ENCODE results near the gene ST3GAL6. TPM values are rescaled to one million over a fixed set of nuclear protein-coding genes. Genes with fewer than 3 reads are reported as not detected.

Gene ST3GAL6
- total and polyA plus RNA-seq, 2 of the 13 experiments (the other 11 are each of a cell fraction or from before 2014, with no cell fraction given), result 17.5 to 23.2 TPM

DNA sequence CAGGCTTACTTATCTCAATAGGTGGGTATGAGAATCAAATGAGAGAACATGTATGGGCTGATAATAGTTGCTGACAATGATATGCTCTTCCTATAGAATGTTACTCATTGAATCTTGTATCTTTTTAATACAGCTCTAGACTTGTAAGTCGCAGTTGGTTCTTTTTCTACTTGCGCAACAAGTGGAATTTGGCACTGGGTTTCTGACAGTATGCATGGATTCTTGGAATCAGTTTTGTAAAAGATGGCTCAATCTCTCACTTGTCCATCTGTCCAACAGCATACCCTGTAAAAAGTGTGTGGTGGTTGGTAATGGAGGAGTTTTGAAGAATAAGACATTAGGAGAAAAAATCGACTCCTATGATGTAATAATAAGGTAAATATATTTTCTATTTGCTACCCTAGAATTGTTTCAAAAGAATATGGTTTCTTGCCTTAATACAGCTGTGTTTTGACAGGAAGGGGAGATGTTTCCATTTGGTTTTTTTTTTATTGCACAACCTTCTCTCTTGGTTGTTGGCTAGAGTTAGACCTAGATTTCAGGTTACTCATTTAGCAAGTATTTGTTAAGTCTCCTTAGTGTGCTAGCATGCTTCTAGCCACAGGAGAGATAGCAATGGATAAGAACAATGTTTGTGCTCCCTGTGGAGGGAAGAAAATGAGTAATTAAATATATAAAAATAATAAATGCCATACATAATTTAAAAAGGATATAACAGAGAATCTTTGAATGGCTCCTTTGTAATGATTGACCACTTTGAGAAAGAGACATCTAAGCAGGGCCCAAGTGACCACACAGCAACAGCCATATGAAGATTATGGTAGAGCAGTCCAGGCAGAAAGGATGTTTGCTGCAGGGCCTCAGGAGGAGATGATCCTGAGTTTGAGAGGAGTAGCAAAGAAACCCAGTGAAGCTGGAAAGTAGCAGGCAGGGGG, 21.8 kb downstream of the ST3GAL6 start:
- POLR2A ChIA-PET, result interaction anchor here (1.0 to 1.5 kb wide), 5 partner anchors 7 to 53 kb away, joined by 3 to 7 read pairs (median 3); no protein-coding TSS in a partner anchor
- intact Hi-C loops (cut with micrococcal nuclease; ENCODE audit: unreplicated experiment), result loop anchor here (5.0 kb wide), 1 partner anchor 93 kb away; no protein-coding TSS in a partner anchor

More for the DNA sequence above, 21.8 kb downstream of the ST3GAL6 start:
- in situ Hi-C loops (cut with HindIII; ENCODE audit: extremely low pct_ligation_motif_present, low pct_unique_long_range_greater_than_20kb), result no loop called here
- 39% methylated on average over 3 of the region's 3 CpGs for WGBS (ENCODE audit: low lambda C conversion rate)
- BruUV-seq (replicated peaks), result no TSS peak
- Histone ChIP-seq H3K9me3 (ENCODE audit: low read length) (no peaks in the 10 kb centered on the region), H3K4me2 (ENCODE audit: low read depth, low read length) (peak overlapping the region; percentile 14), H3K4me1 (ENCODE audit: insufficient read depth, low read length) (peaks cover 83% of the 10 kb centered on the region), H3K27me3 (ENCODE audit: control insufficient read depth in 1 of 2, insufficient read depth in 2 of 2, low read length in 2 of 2) (no peaks in the 10 kb centered on the region), H3K4me3 (replicated peaks in 1 of 3; ENCODE audit: insufficient read depth in 1 of 3, low read depth in 2 of 3, low read length in 3 of 3) (no peak overlapping the region; a peak in 1 of 6 replicates), H3K27ac (ENCODE audit: extremely low read length, insufficient read depth, low read length) (peak overlapping the region; percentile 70), H3K9ac (ENCODE audit: insufficient read depth, low read depth, low read length) (no peak overlapping the region), H4K20me1 (ENCODE audit: insufficient read depth, low read length) (no peaks in the 10 kb centered on the region), H2AFZ (ENCODE audit: low read length) (no peak overlapping the region), H3K36me3 (replicated peaks in 1 of 2; ENCODE audit: control insufficient read depth in 1 of 2, insufficient read depth in 2 of 2, low read length in 2 of 2) (peaks cover 2 to 8% of the 10 kb centered on the region in 2 experiments; a peak in 3 of 5 replicates), H3K79me2 (ENCODE audit: insufficient read depth, low read length) (peaks cover 2% of the 10 kb centered on the region)
- TF ChIP-seq HMG20A (CRISPR knock-in tag; IDR thresholded peaks at IDR 0.05; ENCODE audit: borderline replicate concordance), result 0 out of 2 replicates have a peak, but pooled peaks have one; percentile 50
- TF ChIP-seq, protein P1, sequence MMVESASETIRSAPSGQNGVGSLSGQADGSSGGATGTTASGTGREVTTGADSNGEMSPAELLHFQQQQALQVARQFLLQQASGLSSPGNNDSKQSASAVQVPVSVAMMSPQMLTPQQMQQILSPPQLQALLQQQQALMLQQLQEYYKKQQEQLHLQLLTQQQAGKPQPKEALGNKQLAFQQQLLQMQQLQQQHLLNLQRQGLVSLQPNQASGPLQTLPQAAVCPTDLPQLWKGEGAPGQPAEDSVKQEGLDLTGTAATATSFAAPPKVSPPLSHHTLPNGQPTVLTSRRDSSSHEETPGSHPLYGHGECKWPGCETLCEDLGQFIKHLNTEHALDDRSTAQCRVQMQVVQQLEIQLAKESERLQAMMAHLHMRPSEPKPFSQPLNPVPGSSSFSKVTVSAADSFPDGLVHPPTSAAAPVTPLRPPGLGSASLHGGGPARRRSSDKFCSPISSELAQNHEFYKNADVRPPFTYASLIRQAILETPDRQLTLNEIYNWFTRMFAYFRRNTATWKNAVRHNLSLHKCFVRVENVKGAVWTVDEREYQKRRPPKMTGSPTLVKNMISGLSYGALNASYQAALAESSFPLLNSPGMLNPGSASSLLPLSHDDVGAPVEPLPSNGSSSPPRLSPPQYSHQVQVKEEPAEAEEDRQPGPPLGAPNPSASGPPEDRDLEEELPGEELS (CRISPR knock-in tag; IDR thresholded peaks at IDR 0.05), result no peak
- TF ChIP-seq KDM2A (CRISPR knock-in tag; IDR thresholded peaks at IDR 0.05; ENCODE audit: borderline replicate concordance, low read depth), result no peak
- TF ChIP-seq CEBPB (IDR thresholded peaks at IDR 0.05; ENCODE audit: borderline replicate concordance, low read depth, low read length), result peak; percentile 85
- TF ChIP-seq CEBPG (CRISPR knock-in tag; IDR thresholded peaks at IDR 0.05), result peak; percentile 81
- TF ChIP-seq TARDBP (CRISPR knock-in tag; IDR thresholded peaks at IDR 0.05), result 0 out of 2 replicates have a peak, but pooled peaks have one; percentile 8
- 0 out of 2 replicates have a peak, but pooled peaks have one; percentile 21 for TF ChIP-seq NCOA2 (CRISPR knock-in tag; IDR thresholded peaks at IDR 0.05)
- peak; percentile 42; the same call in 1 of the 2 replicates for TF ChIP-seq SAP130 (CRISPR knock-in tag; IDR thresholded peaks at IDR 0.05; ENCODE audit: low read depth)
- TF ChIP-seq, protein P2, sequence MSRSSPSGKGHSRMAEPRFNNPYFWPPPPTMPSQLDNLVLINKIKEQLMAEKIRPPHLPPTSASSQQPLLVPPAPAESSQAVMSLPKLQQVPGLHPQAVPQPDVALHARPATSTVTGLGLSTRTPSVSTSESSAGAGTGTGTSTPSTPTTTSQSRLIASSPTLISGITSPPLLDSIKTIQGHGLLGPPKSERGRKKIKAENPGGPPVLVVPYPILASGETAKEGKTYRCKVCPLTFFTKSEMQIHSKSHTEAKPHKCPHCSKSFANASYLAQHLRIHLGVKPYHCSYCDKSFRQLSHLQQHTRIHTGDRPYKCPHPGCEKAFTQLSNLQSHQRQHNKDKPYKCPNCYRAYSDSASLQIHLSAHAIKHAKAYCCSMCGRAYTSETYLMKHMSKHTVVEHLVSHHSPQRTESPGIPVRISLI (CRISPR knock-in tag; IDR thresholded peaks at IDR 0.05; ENCODE audit: borderline replicate concordance), result peak; percentile 81
- TF ChIP-seq EP300 (IDR thresholded peaks at IDR 0.05; ENCODE audit: low read depth in 2 of 2, low read length in 2 of 2), result peak in 1 of 2 experiments; percentile 19; a peak in 1 of 4 replicates
- TF ChIP-seq EP300 (CRISPR knock-in tag; IDR thresholded peaks at IDR 0.05; ENCODE audit: borderline replicate concordance), result no peak
- 0 out of 2 replicates have a peak, but pooled peaks have one; percentile 10 for TF ChIP-seq NCOR1 (IDR thresholded peaks at IDR 0.05; ENCODE audit: borderline replicate concordance, low read length)
- FAIRE-seq, result no peak
- DNase-seq (ENCODE audit: low spot score), result peak; percentile 44
- CTCF ChIA-PET (ENCODE audit: low intra/inter-chr PET ratio, low total read pairs), result no interaction called here
- no peak for ATAC-seq
